Measurements from ENCODE around the gene RHBDD1. TPM values are rescaled to one million over a fixed set of nuclear protein-coding genes. Genes with fewer than 3 reads are reported as not detected.

The RHBDD1 gene
- polyA plus RNA-seq, 2 of the 4 experiments (the other 2 are of a cell fraction), result 8.3 to 46.9 TPM

GRCh38 chr2:226790011-226790410 lies 45.8 kb upstream of the RHBDD1 start:
- DNase-seq (ENCODE audit: low read depth in 1 of 2, low spot score in 1 of 2), result no peak
- CTCF ChIA-PET, result interaction anchor here (0.6 to 1.2 kb wide), 2 partner anchors 9 to 1239 kb away, joined by 3 read pairs; no protein-coding TSS in a partner anchor
- TF ChIP-seq REST (IDR thresholded peaks at IDR 0.05) (peak; percentile 44; the same call in 1 of the 2 replicates), MAFK (IDR thresholded peaks at IDR 0.05; ENCODE audit: partially characterized antibody) (no peak), MAZ (IDR thresholded peaks at IDR 0.05; ENCODE audit: borderline replicate concordance, low read depth, low read length) (no peak)
- H3K27ac ChIP-seq, result peak overlapping the region in 1 of 2 experiments; percentile 29; a peak in 2 of 6 replicates
- H3K9me3 ChIP-seq, result no peaks in the 10 kb centered on the region
- WGBS (ENCODE audit: missing lambda C conversion rate), result 95% methylated on average over 1 of the region's 1 CpG
- H3K4me2 ChIP-seq, result peak overlapping the region; percentile 96; the same call in 2 of the 3 replicates
- no peak for FAIRE-seq
- POLR2A ChIA-PET, result interaction anchor here (0.8 to 0.9 kb wide), 2 partner anchors 11 to 312 kb away, joined by 4 read pairs; no protein-coding TSS in a partner anchor
- no peak overlapping the region for H3K4me3 ChIP-seq
- ATAC-seq, result no peak
- peaks cover 42% of the 10 kb centered on the region for H3K4me1 ChIP-seq

- no peak for DNase-seq (ENCODE audit: low read depth in 1 of 2, low spot score in 1 of 2)
- no peak for ATAC-seq
- Histone ChIP-seq H3K4me1 (peaks cover 46% of the 10 kb centered on the region), H3K4me2 (peak overlapping the region; percentile 96), H3K9me3 (no peaks in the 10 kb centered on the region), H3K27ac (peak overlapping the region; percentile 91 to 93), H3K4me3 (peak overlapping the region; percentile 48; the same call in 2 of the 3 replicates)
- POLR2A ChIA-PET, result interaction anchor here (0.8 to 0.9 kb wide), 2 partner anchors 10 to 312 kb away, joined by 4 read pairs; no protein-coding TSS in a partner anchor
- FAIRE-seq, result no peak
- WGBS (ENCODE audit: missing lambda C conversion rate), result 98% methylated on average over 2 of the region's 2 CpGs
- CTCF ChIA-PET, result interaction anchor here (0.6 to 1.2 kb wide), 4 partner anchors 9 to 1240 kb away, joined by 3 read pairs; no protein-coding TSS in a partner anchor
- TF ChIP-seq HOXB5 (CRISPR knock-in tag; IDR thresholded peaks at IDR 0.05) (no peak), SREBF2 (IDR thresholded peaks at IDR 0.05) (no peak)
Measured at GRCh38 chr2:226790431-226790830, 45.4 kb upstream of the RHBDD1 start.

- 19% methylated on average over 22 of the region's 24 CpGs for WGBS (ENCODE audit: missing lambda C conversion rate)
- Histone ChIP-seq H3K9me3 (no peaks in the 10 kb centered on the region), H3K4me2 (peak overlapping the region; percentile 96), H3K27ac (peak overlapping the region; percentile 91 to 93), H3K4me1 (peaks cover 53% of the 10 kb centered on the region), H3K4me3 (peak overlapping the region; percentile 48)
- FAIRE-seq, result no peak
- POLR2A ChIA-PET, result interaction anchor here (0.9 kb wide), 1 partner anchor 9 kb away, joined by 4 read pairs; no protein-coding TSS in a partner anchor
- CTCF ChIA-PET, result interaction anchor here (0.9 to 1.2 kb wide), 3 partner anchors 8 to 21 kb away, joined by 3 read pairs; no protein-coding TSS in a partner anchor
- ATAC-seq, result peak; percentile 31 to 36
- DNase-seq (ENCODE audit: low read depth in 1 of 2, low spot score in 1 of 2), result no peak
- no peak for TF ChIP-seq PHF8 (IDR thresholded peaks at IDR 0.05; ENCODE audit: borderline replicate concordance, low read depth)
- TF ChIP-seq EHF (CRISPR knock-in tag; IDR thresholded peaks at IDR 0.05), result peak; percentile 87
- peak; percentile 78 for TF ChIP-seq NPAS2 (CRISPR knock-in tag; IDR thresholded peaks at IDR 0.05; ENCODE audit: borderline replicate concordance)
- peak; percentile 49; the same call in 1 of the 2 replicates for TF ChIP-seq FOSB (CRISPR knock-in tag; IDR thresholded peaks at IDR 0.05)
- no peak for TF ChIP-seq KDM5A (IDR thresholded peaks at IDR 0.05)
- peak; percentile 60; the same call in 1 of the 2 replicates for TF ChIP-seq USF2 (IDR thresholded peaks at IDR 0.05)
- no peak for TF ChIP-seq RAD21 (conservative IDR thresholded peaks at IDR 0.05 in 1 of 2, IDR thresholded peaks at IDR 0.05 in 1 of 2)
- no peak for TF ChIP-seq CBX8 (IDR thresholded peaks at IDR 0.05)
- TF ChIP-seq HMGXB4 (CRISPR knock-in tag; IDR thresholded peaks at IDR 0.05; ENCODE audit: borderline replicate concordance), result peak; percentile 74; the same call in 1 of the 2 replicates
- TF ChIP-seq HEYL (CRISPR knock-in tag; IDR thresholded peaks at IDR 0.05), result 0 out of 2 replicates have a peak, but pooled peaks have one; percentile 77
- no peak for TF ChIP-seq ZNF302 (CRISPR knock-in tag; IDR thresholded peaks at IDR 0.05)
- TF ChIP-seq MAX (IDR thresholded peaks at IDR 0.05), result peak; percentile 94
- peak; percentile 88; the same call in 1 of the 2 replicates for TF ChIP-seq TP53 (CRISPR knock-in tag; IDR thresholded peaks at IDR 0.05)
- no peak for TF ChIP-seq POLR2A (IDR thresholded peaks at IDR 0.05; ENCODE audit: low read length)
- TF ChIP-seq POLR2AphosphoS2 (conservative IDR thresholded peaks at IDR 0.05; ENCODE audit: low read length), result 0 out of 2 replicates have a peak, but pooled peaks have one; percentile 33
- no peak for TF ChIP-seq RNF2 (IDR thresholded peaks at IDR 0.05; ENCODE audit: borderline replicate concordance, low read depth)
- no peak for TF ChIP-seq HES2 (IDR thresholded peaks at IDR 0.05)
- no peak for TF ChIP-seq JUN (IDR thresholded peaks at IDR 0.05)
- TF ChIP-seq EHMT2 (IDR thresholded peaks at IDR 0.05; ENCODE audit: low read depth), result 0 out of 2 replicates have a peak, but pooled peaks have one; percentile 31
- TF ChIP-seq FOXS1 (CRISPR knock-in tag; IDR thresholded peaks at IDR 0.05), result 0 out of 2 replicates have a peak, but pooled peaks have one; percentile 41
Measured at GRCh38 chr2:226791056-226791486, 44.8 kb upstream of the RHBDD1 start.
